Activated T-helper 9 cell treated with anti-CD3 and anti-CD28 coated beads, Interleukin-2, amount 50 U/mL, for 16 hours (primary cell): Measurements from ENCODE around the gene PDZD8.

ENCODE experiments used
- DNase-seq: peaks from one replicate; pipeline ENCODE4 v3.0.0-alpha.2; 2020; ENCODE audit warnings: low read depth

Gene PDZD8

GRCh38 chr10:117375360-117376178 is at the start of gene PDZD8:
PDZD8 (minus strand) TSS chr10:117375440; CDS start chr10:117375227, 213 bp downstream.
- DNase-seq = peak; percentile 87

- no peak for DNase-seq
These were observed 48.9 kb upstream of the PDZD8 start for GRCh38 chr10:117424171-117424570.

- no peak for DNase-seq
These were observed 46.7 kb upstream of the PDZD8 start for GRCh38 chr10:117421985-117422384.

- DNase-seq = no peak
These were observed 45.5 kb upstream of the PDZD8 start for GRCh38 chr10:117420768-117421167.

GRCh38 chr10:117419921-117420320 is 44.7 kb upstream of the PDZD8 start:
- no peak for DNase-seq

- no peak for DNase-seq
These were observed 43.9 kb upstream of the PDZD8 start for GRCh38 chr10:117419159-117419558.

GRCh38 chr10:117418121-117418520 is 42.9 kb upstream of the PDZD8 start:
- DNase-seq = no peak

GRCh38 chr10:117417196-117417595 is 42.0 kb upstream of the PDZD8 start:
- DNase-seq = no peak

GRCh38 chr10:117413928-117414618 is 38.8 kb upstream of the PDZD8 start:
- no peak for DNase-seq

DNA sequence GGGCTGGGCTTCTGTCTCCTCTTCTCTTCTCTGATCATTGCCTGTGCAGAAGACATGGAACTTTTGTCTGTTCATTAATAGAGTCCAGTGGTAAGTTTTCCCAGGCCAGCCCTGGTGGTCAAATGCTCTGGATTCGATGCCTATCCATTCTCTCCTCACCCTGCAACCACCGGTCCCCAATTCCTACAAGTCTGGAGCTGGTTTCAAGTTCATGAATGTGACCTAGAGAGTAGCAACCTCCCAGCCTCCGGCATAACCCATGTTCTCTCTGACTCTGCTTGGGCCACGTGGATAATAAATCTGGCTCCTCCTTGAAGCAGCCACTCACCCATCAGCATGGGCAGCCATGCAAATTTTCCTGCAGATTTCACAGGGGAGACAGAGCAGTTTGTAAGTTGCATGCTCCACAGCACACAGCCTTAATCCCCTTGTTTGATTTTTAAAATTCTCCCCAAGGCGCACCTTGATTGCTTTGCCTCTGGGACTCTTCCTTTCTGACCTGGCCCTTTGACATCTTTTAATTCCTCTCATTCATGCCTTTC is 37.3 kb upstream of the PDZD8 start:
- DNase-seq = no peak

DNA sequence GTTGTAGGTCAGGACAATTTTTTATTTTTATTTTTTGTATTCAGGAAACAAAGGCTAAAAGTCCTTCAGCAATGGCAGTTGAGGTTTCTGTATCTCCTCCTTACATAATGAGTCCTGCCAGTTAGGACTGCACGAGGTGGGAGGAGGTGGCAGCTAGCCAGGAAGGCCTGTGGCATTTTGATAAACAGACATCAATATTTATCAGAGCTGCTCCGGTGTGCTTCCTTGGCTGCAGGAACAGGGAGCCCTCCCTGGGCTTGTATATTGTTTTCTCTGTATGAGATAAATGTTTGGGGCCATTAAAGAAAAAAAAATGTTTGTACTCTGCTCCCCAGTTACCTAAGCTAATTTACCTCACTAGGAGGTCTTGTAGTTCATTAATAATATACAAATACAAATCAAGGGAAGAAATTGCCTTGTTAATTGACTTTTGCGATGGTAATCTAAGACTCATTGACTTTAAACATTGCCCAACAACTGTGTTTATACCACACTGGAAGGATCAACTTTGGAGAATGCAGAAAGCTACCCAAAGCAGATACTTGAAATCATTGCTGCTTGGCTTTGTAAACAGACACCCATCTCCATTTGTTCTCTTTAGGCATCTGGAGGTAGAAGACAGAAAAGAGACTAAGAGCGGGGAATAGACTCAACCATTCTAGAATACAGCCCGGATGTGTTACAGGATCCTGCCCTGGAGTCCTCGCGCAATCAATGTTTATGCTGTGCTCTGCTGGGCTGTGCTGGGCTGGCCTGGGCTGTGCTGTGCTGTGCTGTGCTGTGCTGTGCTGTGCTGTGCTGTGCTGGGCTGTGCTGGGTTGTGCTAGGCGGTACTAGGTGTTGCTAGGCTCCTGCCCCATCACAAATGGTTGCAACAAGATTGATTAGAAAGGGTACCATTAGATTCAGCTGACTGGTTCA is 36.5 kb upstream of the PDZD8 start:
- DNase-seq = no peak

DNA sequence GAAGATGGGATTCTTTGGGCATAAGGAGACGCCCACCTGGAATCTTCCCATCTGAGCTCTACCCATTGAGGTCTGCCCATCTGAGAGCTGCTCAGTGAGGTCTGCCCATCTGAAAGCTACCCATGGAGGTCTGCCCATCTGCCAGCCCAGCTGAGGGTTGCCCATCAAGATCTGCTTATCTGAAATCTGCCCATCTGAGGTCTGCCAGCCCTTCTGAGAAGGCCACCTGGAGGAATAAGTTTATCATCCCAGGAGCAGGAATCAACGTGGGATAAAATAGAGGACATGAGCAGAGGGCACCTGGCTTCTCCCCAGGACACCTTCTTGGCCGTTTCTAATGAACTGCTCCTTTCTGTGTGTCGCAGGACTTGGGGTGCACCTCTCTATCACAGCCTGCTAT is 35.3 kb upstream of the PDZD8 start:
- DNase-seq = no peak

GRCh38 chr10:117409549-117410305 is 34.5 kb upstream of the PDZD8 start:
- no peak for DNase-seq

- DNase-seq = no peak
These were observed 33.5 kb upstream of the PDZD8 start for GRCh38 chr10:117408436-117409384.

- no peak for DNase-seq
These were observed 30.5 kb upstream of the PDZD8 start for GRCh38 chr10:117405730-117406129.

DNA sequence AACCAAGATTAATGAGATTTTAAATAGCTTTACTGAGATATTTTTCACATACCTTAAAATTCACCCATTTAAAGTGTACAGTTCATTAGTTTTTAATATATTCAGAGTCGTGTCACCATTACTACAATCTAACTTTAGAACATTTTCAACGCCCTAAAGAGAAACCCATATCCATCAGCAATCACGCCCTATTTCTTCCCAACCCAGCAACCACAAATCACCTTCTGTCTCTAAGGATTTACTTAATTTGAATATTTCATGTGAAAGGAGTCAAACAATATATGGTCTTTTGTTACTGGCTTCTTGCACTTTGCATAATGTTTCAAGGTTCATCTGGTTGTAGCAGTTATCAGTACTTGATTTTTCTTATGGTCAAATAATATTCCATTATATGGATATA is 25.1 kb upstream of the PDZD8 start:
- no peak for DNase-seq

DNA sequence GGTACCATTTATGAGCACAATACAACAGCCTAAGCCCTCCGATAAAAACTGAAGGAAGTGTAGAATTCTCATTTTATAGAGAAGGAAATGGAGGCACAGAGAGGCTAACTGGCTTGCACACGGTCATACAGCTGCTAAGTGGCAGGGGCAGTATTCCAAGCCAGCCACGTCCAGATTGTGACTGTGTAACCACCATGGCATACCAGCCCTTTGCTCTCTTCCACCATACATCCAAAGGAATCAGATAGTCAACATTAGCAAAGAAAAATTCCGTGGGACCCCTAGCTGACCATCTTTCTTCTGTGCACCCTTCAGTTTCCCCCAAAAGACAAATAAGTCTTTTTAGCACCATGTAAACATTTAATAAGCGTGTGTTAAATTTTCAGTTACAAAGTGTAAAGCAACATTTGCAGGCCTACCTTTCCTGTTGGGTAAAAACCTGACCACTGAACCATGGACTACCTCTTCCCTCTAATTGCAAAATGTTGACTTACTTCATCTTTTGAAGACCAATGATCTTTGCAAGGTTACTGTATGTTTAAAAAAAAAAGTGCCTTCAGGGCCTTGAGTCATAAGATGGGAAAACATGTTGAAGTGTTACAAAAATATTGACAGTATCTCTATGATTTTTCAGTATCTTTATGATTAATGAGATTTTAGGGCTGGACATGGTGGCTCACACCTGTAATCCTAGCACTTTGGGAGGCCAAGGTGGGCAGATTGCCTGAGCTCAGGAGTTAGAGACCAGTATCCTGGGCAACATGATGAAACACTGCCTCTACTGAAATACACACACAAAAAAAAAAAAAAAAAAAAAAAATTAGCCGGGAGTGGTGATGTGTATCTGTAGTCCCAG is 24.3 kb upstream of the PDZD8 start:
- no peak for DNase-seq

DNA sequence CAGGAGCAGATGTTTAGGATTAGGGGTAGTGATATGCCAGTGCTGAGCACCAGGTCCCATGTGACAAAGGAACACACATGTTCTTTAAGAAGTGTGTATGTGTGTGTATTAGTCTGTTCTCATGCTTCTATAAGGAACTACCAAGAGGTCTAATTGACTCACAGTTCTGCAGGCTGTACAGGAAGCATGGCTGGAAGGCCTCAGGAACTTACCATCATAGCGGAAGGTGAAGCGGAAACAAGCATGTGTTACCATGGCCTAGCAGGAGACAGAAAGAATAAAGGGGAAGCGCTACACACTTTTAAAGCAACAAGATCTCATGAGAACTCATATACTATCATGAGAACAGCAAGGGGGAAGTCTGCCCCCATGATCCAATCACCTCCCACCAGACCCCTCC is 22.8 kb upstream of the PDZD8 start:
- no peak for DNase-seq
